GM21515 (cell line): ENCODE results near the gene AP5Z1.

ENCODE experiments used
- ATAC-seq: cut with Tn5 transposase; IDR thresholded peaks from one replicate; pipeline ENCODE4 v1.9.1; 2021; ENCODE audit not compliant: unreplicated experiment

AP5Z1 gene

GRCh38 chr7:4819560-4820404 lies 44.4 kb downstream of the AP5Z1 start:
- no peak for ATAC-seq

DNA sequence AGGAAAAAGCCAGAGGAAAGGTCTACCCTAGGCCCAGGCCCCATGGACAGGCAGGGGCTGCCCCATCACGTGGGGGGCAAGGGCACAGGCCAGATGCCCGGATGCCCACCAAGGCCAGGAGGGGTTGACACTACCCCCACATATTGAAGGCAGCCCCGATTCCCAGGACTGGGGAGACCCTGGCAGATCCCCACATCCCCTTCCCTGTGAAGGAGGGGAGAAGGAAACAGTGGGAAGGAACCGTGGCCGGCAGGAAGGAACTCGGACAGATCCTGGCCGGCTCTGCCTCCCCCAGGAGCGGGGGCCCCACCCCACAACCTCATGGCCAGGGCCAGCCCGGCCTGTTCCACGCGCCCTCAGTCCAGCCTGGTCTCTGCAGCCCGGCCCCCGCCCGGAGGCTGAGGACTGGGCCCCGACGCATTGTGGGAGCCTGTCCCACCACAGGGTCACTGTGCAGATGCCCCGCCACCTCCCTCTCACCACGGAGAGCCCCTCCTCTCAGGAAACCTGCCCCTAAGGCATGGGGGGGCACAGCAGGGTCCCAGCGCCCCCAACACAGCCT lies 45.1 kb downstream of the AP5Z1 start:
- ATAC-seq = no peak

GRCh38 chr7:4820967-4821471 lies 45.6 kb downstream of the AP5Z1 start:
- no peak for ATAC-seq

GRCh38 chr7:4822677-4823076 lies 47.3 kb downstream of the AP5Z1 start:
- no peak for ATAC-seq

GRCh38 chr7:4823441-4824119 lies 48.2 kb downstream of the AP5Z1 start:
- ATAC-seq = no peak

DNA sequence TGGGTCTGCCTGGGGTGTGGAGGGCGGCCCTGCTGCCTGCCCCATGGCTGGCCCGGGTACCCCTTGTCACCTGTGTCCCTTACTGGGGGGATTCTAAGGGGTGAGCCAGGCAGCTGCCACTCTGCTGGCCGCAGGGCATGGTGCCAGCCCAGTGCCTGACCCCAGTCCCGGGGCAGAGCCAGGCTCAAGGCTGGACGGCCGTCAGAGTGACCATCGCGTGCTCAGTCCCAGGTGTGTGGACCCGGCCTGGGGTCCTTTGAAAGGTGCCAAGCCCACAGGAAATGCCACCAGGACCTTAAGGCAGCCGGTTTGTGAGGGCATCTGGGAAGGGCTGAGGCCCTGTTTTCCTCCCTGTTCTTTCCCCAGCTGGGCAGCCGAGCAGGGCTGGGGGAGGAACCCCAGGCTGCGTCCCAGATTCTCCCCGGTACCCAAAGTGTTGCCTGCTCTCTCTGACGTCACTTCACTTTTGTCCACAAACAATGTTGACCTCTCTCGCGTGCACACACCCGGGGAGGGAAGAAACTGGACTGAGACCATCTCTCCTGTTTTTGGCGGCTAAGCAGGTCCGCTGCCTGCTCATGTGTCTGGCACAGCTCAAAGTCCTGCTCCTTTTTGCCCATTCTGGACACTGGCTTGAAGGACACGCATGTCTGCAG lies 48.8 kb downstream of the AP5Z1 start:
- ATAC-seq = no peak

GRCh38 chr7:4825081-4825480 lies 49.7 kb downstream of the AP5Z1 start:
- no peak for ATAC-seq

DNA sequence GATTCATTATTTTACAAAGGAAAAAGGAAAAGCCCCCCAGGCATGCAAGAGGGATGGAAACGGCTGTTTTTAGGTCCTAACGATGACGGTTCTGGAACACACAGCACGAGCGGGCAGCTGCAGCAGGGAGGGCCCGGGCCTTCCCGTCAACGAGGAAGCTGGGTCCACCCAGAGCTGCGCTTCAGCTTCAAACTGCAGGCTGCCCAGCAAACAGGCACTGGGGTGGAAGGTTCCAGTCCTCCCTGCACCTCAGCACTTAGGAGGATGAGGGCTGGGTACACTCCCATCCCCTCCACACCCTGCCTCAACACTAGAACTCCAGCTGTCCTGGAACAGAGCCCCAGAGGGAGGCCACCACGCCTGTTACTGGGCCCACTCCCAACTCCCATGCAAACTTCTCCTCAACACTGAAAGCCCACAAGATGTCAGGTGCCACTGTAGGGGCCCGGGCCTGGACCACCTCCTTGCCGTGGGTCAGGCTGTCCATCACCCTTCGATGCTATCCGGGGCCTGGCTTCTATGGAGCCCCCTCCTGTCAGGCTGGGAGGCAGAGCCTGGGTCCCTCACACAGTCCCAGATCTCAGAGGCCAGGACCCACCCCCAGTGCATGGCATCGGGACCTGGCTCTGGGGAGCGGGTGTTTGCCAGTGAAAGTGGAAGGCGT lies 53.4 kb downstream of the AP5Z1 start:
- no peak for ATAC-seq

GRCh38 chr7:4830176-4830575 lies 54.8 kb downstream of the AP5Z1 start:
- ATAC-seq = no peak

DNA sequence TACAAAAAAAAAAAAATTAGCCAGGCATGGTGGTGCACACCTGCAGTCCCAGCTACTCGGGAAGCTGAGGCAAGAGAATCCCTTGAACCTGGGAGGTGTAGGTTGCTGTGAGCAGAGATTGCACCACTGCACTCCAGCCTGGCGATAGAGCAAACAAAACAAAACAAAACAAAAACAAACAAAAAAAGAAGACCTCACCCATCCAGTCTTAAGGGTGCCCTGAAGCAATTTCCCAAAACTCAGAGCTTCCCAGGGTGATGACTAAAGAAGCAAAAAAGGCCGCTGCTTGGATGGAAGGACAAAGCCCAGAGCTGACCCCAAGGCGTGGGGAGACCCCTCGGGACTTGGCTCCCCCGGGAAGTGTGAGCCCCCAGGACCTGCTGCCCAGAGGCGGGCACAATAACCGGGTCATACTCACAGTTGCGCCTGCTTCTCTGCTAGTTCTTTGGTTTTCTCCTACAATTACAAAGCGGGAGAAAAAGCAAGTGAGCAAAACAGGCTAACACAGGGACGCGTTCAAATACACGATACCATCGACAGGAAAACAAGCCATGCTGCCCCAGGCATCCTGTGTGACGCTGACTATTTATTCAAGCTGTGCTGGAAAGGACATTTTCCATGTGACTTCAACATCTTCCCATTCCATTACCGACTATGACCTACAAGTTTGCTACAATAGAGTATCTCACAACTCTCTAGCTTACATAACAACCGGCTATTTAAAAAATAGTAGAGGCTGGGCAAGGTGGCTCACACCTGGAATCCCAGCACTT lies 56.5 kb downstream of the AP5Z1 start:
- ATAC-seq = no peak

DNA sequence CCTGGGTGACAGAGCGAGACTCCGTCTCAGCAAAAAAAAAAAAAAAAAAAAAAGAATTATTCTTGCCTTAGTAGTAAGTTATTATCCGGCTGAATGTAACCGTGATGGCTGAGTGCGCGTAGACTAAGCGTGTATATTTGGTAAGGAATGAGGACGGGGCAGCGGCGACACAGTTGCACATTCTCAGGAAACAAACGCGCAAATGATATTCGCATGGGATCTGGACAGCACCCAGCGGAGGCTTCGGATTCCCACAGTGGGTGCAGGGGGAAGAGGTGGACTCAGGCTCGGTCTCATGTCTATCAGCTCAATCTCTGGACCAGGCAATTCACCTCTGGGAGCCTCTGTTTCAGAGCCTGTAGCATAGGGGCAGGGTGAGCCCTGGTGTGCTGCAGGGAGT lies 57.3 kb downstream of the AP5Z1 start:
- ATAC-seq = no peak

DNA sequence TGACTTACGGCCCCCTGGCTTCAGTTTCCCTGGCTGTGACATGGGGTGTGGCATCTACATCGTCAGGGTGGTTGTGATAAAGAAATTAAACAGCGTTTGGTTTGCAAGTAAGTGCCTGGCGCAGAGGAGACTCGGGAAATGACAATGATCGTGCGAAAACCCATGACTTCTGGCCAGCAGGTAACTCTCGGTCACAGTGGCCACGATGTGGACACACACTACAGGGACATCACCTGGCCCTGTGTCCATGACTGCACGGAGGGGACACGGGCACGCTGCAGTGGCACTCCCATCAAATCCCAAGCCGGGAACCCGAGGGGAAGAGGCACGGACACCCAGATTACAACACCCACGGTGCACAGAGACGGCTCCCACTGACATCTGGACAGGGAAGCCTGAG lies 57.8 kb downstream of the AP5Z1 start:
- no peak for ATAC-seq

DNA sequence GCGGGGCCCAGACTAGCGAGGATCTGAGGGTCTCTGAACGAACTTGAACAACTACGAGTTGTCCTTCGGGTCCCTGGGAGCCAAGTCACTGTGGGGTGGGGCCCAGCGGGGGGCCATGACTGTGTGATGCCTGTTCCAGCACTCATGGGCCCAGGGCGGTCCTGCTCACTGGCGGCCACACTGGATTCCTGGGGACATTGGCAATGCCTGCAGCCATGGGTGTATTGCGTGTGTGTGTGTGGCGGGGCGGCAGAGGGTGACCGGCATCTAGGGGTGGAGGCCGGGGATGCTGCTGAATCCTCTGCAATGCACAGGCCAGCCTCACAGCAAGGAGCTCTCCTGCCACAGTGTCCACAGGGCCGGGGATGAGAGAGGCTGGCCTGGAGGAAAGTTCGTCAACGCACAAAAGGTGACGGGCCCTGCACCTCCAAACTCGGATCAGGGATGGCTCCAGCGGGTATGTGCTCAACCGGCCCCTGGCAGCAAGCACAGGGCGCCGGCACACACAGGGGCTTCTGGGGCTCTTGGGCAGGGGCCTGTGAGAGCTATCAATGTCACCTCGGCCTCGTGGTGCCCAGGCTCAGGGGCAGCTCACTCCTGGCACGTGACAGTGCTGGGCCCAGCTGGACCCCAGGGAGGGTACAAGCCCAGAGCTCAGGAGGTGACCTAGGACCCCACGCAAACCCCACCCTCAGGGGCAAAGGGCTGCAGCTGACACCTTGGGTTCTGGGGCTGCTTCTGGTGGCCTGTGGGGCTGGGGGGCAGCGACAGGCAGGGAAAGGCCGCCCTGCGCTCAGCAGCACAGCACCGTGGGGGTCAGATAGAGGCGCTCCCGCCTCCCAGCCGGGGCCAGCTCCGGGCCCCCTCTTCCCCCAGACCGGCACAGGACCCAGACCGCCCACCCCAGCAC lies 58.5 kb downstream of the AP5Z1 start:
- ATAC-seq = no peak

DNA sequence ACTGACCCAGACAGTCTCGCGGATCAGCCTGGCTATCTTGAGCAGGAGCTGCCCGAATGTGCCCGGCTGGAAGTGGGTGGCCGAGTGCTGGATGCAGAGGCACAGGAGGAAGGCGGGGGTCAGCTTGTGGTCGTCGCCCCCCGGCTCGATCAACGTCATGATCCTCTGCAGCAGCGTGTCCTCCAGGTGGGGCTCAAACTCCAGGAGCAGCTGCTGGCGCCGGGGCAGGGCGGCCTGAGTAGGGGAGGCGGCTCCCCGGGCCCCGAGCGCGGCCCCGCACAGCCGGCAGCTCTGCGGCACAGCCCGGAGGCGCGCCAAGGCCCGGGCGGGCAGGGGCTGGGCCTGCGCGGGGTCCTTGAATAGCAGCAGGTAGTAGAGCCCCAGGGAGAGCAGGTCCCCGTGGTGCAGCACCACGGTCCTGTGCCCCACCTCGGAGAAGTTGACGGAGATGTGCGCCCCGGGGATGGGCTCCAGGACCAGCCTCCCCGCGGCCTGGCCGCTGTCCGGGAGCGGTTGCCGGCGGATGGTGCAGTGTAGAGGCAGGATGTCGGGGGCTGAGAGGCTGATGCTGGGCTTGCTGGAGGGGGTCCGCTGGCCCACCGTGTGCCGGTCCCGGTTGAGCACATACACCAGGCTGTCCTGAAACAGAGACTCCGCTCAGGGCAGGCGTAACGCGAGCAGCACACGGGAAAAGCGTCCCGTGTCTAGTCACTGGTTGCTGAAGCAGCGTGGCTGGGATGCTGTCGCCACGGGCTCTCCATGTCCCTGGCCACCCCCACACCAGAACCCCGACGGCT lies 59.4 kb downstream of the AP5Z1 start:
- no peak for ATAC-seq

- ATAC-seq = no peak
Measured at GRCh38 chr7:4835398-4836205, 60.2 kb downstream of the AP5Z1 start.

GRCh38 chr7:4836206-4836661 lies 60.8 kb downstream of the AP5Z1 start:
- ATAC-seq = no peak

DNA sequence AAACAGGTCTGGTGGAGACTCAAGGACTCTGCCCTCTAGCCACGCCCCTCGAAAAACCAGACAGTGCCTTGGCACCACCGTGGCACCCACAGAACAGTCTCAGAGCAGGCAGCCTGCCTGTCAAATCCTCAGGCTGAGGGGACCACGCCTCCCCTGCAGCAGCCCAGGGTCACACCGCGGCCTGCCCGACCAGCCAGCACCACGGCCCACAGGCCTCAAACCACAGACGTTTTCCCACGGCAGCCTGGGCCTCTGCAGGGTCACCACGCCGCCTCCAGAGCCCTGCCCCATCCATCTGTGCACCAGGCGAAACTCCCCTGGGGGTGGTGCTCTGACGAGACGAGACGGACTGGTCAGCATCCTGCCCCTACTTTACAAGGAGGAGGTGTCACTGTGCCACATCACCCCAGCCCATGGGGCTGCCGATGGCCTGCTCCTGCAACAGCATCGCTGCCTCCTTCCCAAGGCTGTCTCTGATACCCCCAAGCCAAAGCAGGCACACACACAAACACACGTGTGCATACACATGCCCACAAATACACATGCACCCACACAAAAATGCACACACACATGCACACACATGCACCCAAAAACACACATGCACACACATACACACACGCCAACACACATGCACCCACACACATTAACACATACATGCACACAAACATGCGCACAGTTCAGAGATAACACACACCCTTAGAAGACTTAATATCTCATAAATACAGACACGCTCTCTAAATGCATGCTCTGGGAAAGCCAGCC lies 61.8 kb downstream of the AP5Z1 start:
- ATAC-seq = no peak
